H1 (cell line): ENCODE results near the gene STRN. TPM values are rescaled to one million over a fixed set of nuclear protein-coding genes. Genes with fewer than 3 reads are reported as not detected.

Experiments used
- CTCF ChIA-PET: fragments of 300-600 bp; sonication (Branson Sonifier 250); formaldehyde crosslinking; loops from one replicate; lab custom pipeline; 2021; ENCODE audit not compliant: partially characterized antibody; lab: Charles Lee
- POLR2A ChIA-PET: fragments of 300-600 bp; sonication (Branson Sonifier 250); formaldehyde crosslinking; loops from one replicate; lab custom pipeline; 2021; ENCODE audit warnings: inconsistent platforms; ENCODE audit not compliant: partially characterized antibody; lab: Charles Lee
- DNase-seq, 2 experiments: peaks; one replicate each; pipeline versions ENCODE4 v3.0.0 to v3.0.0-alpha.2; 2010 to 2022; ENCODE audit warnings: low spot score in 2 of 2, low read depth in 1 of 2, mixed read lengths in 1 of 2
- FAIRE-seq: peaks from 2 replicates; lab custom pipeline; 2011; peaks lifted over from hg19 to GRCh38; lab: Jason Lieb, UNC
- H2AFZ ChIP-seq: 2 replicates; pipeline ENCODE4 v1.8.1; 2012; ENCODE audit warnings: low read length, inconsistent platforms
- H2AK5ac ChIP-seq: 2 replicates; pipeline ENCODE4 v1.6.1; 2013; ENCODE audit warnings: low read depth, low read length
- H2BK120ac ChIP-seq: replicated peaks from 2 replicates; pipeline ENCODE3; 2013; ENCODE audit warnings: low read depth, low read length, inconsistent platforms
- H2BK12ac ChIP-seq: 2 replicates; pipeline ENCODE4 v1.6.1; 2013; ENCODE audit warnings: low read depth, low read length
- H2BK15ac ChIP-seq: 2 replicates; pipeline ENCODE4 v1.6.1; 2013; ENCODE audit warnings: low read length
- H2BK20ac ChIP-seq: 2 replicates; pipeline ENCODE4 v1.6.1; 2013; ENCODE audit warnings: low read length
- H2BK5ac ChIP-seq: 2 replicates; pipeline ENCODE4 v1.6.1; 2013; ENCODE audit warnings: low read depth, low read length
- H3K14ac ChIP-seq: 2 replicates; pipeline ENCODE4 v1.6.1; 2013; ENCODE audit warnings: inconsistent platforms; ENCODE audit not compliant: insufficient read length
- H3K18ac ChIP-seq: 2 replicates; pipeline ENCODE4 v1.6.1; 2013; ENCODE audit warnings: low read length; ENCODE audit errors: extremely low read depth
- H3K23ac ChIP-seq: 2 replicates; pipeline ENCODE4 v1.6.1; 2013; ENCODE audit warnings: inconsistent platforms; ENCODE audit not compliant: insufficient read length
- H3K23me2 ChIP-seq: 2 replicates; pipeline ENCODE4 v1.6.1; 2013; ENCODE audit warnings: low read depth, low read length
- H3K27ac ChIP-seq: 2 replicates; pipeline ENCODE4 v1.6.1; 2011; ENCODE audit warnings: low read depth, low read length, inconsistent platforms
- H3K27me3 ChIP-seq, 4 experiments: replicated peaks in 1 of 4; 1 replicate in 1 of 4; 2 replicates in 3 of 4; pipeline versions ENCODE4 v1.6.1 to v1.8.1; 2011 to 2013; ENCODE audit warnings: low read length in 3 of 4, mild to moderate bottlenecking in 3 of 4, inconsistent platforms in 2 of 4, mixed read lengths in 2 of 4, moderate library complexity in 1 of 4; ENCODE audit not compliant: control insufficient read depth in 3 of 4, insufficient read depth in 3 of 4; ENCODE audit errors: extremely low read depth in 1 of 4
- H3K36me3 ChIP-seq, 4 experiments: 2 replicates each; pipeline versions ENCODE4 v1.6.1 to v1.8.1; 2011 to 2013; ENCODE audit warnings: mild to moderate bottlenecking in 4 of 4, low read length in 3 of 4, moderate library complexity in 2 of 4, control low read depth in 1 of 4, inconsistent platforms in 1 of 4; ENCODE audit not compliant: insufficient read depth in 4 of 4, control insufficient read depth in 2 of 4
- H3K4ac ChIP-seq: replicated peaks from 2 replicates; pipeline ENCODE3; 2013; ENCODE audit warnings: low read length, low read depth, mixed read lengths, inconsistent platforms; ENCODE audit not compliant: insufficient read length
- H3K4me1 ChIP-seq, 4 experiments: replicated peaks in 1 of 4; 1 replicate in 1 of 4; 2 replicates in 3 of 4; pipeline versions ENCODE4 v1.6.1 to v1.8.1; 2011 to 2013; ENCODE audit warnings: low read length in 3 of 4, inconsistent platforms in 2 of 4, mixed read lengths in 1 of 4; ENCODE audit not compliant: insufficient read depth in 4 of 4, control insufficient read depth in 3 of 4
- H3K4me2 ChIP-seq, 2 experiments: 2 replicates each; pipeline versions ENCODE4 v1.6.1 to v1.8.1; 2011 to 2013; ENCODE audit warnings: low read depth in 2 of 2, low read length in 2 of 2, control low read depth in 1 of 2, inconsistent platforms in 1 of 2, mild to moderate bottlenecking in 1 of 2; ENCODE audit not compliant: insufficient read depth in 1 of 2
- H3K4me3 ChIP-seq, 4 experiments: fragments of 200-600, 300-600 bp in 1 of 4; sonication (generic), shearing (Covaris generic), sonication (Bioruptor Twin) in 1 of 4; 2 replicates each; pipeline versions ENCODE4 v1.5.1 to v1.8.1; 2011 to 2016; ENCODE audit warnings: low read length in 4 of 4, low read depth in 3 of 4, control low read depth in 2 of 4, inconsistent platforms in 2 of 4, mild to moderate bottlenecking in 2 of 4, mixed read lengths in 1 of 4, moderate library complexity in 1 of 4; ENCODE audit not compliant: insufficient read depth in 2 of 4; ENCODE audit errors: extremely low read depth in 1 of 4
- H3K56ac ChIP-seq: replicated peaks from 2 replicates; pipeline ENCODE3; 2013; ENCODE audit warnings: low read depth, mild to moderate bottlenecking, mixed read lengths, low read length, inconsistent platforms; ENCODE audit not compliant: insufficient read length
- H3K79me1 ChIP-seq: 2 replicates; pipeline ENCODE4 v1.6.1; 2013; ENCODE audit warnings: low read depth, low read length, control low read depth
- H3K79me2 ChIP-seq, 2 experiments: 2 replicates each; pipeline versions ENCODE4 v1.6.1 to v1.8.1; 2012 to 2013; ENCODE audit warnings: low read length in 2 of 2, mild to moderate bottlenecking in 2 of 2, inconsistent platforms in 1 of 2; ENCODE audit not compliant: insufficient read depth in 2 of 2, control insufficient read depth in 1 of 2
- H3K9ac ChIP-seq, 4 experiments: replicated peaks in 1 of 4; 1 replicate in 1 of 4; 2 replicates in 3 of 4; pipeline versions ENCODE4 v1.6.1 to v1.8.1; 2011 to 2013; ENCODE audit warnings: low read depth in 3 of 4, low read length in 3 of 4, control low read depth in 2 of 4, mild to moderate bottlenecking in 2 of 4, moderate library complexity in 2 of 4, inconsistent platforms in 1 of 4; ENCODE audit errors: extremely low read depth in 1 of 4
- H3K9me3 ChIP-seq, 2 experiments: 2 replicates each; pipeline versions ENCODE4 v1.6.1 to v1.8.1; 2012 to 2013; ENCODE audit warnings: mild to moderate bottlenecking in 2 of 2, moderate library complexity in 2 of 2, control low read depth in 1 of 2, inconsistent platforms in 1 of 2, low read depth in 1 of 2, low read length in 1 of 2, mixed read lengths in 1 of 2; ENCODE audit not compliant: insufficient read depth in 2 of 2
- H4K20me1 ChIP-seq, 2 experiments: replicated peaks in 1 of 2; 2 replicates each; pipeline versions ENCODE3 to v1.8.1; 2011 to 2013; ENCODE audit warnings: inconsistent platforms in 2 of 2, low read length in 2 of 2, mild to moderate bottlenecking in 1 of 2; ENCODE audit not compliant: insufficient read depth in 2 of 2, control insufficient read depth in 1 of 2
- H4K5ac ChIP-seq: 2 replicates; pipeline ENCODE4 v1.6.1; 2013; ENCODE audit warnings: low read length, low read depth, mixed read lengths, inconsistent platforms; ENCODE audit not compliant: insufficient read length
- H4K8ac ChIP-seq: 2 replicates; pipeline ENCODE4 v1.8.0; 2013; ENCODE audit warnings: mild to moderate bottlenecking, moderate library complexity, low read length, inconsistent platforms; ENCODE audit not compliant: insufficient read depth; ENCODE audit errors: extremely low read depth
- H4K91ac ChIP-seq: replicated peaks from 2 replicates; pipeline ENCODE3; 2013; ENCODE audit warnings: low read length, mixed read lengths, inconsistent platforms; ENCODE audit not compliant: insufficient read length
- ATF3 ChIP-seq: IDR thresholded peaks from 2 replicates; pipeline ENCODE4 v1.6.1; 2011; ENCODE audit warnings: low read depth, mild to moderate bottlenecking, low read length; ENCODE audit not compliant: insufficient read depth
- BRCA1 ChIP-seq: IDR thresholded peaks from 2 replicates; pipeline ENCODE4 v1.6.1; 2012; ENCODE audit warnings: low read depth, low read length, improper control_type of control experiment
- CHD2 ChIP-seq: IDR thresholded peaks from 2 replicates; pipeline ENCODE4 v1.6.1; 2012; ENCODE audit warnings: low read length, improper control_type of control experiment
- FOSL1 ChIP-seq: IDR thresholded peaks from 2 replicates; pipeline ENCODE4 v1.6.1; 2011; ENCODE audit warnings: mild to moderate bottlenecking, low read depth, low read length, moderate library complexity; ENCODE audit not compliant: insufficient read depth
- GTF2F1 ChIP-seq: IDR thresholded peaks from 2 replicates; pipeline ENCODE4 v1.6.1; 2012; ENCODE audit warnings: low read depth, low read length, improper control_type of control experiment, borderline replicate concordance
- JUND ChIP-seq: IDR thresholded peaks from 2 replicates; pipeline ENCODE4 v1.6.1; 2011; ENCODE audit warnings: mild to moderate bottlenecking, improper control_type of control experiment, low read length
- KDM4A ChIP-seq: IDR thresholded peaks from one replicate; pipeline ENCODE4 v1.7.1; 2012; ENCODE audit warnings: low read depth, mild to moderate bottlenecking, moderate library complexity, low read length, inconsistent platforms; ENCODE audit not compliant: severe bottlenecking
- POU5F1 ChIP-seq: IDR thresholded peaks from 2 replicates; pipeline ENCODE4 v1.6.1; 2011; ENCODE audit warnings: low read depth, mild to moderate bottlenecking, low read length, moderate library complexity
- SUZ12 ChIP-seq: fragments of 200-600 bp; sonication (generic); IDR thresholded peaks from 2 replicates; pipeline ENCODE4 v1.6.1; 2012; ENCODE audit warnings: mild to moderate bottlenecking, inconsistent platforms, low read length, moderate library complexity, mixed read lengths
- TCF12 ChIP-seq: IDR thresholded peaks from 2 replicates; pipeline ENCODE4 v1.6.1; 2011; ENCODE audit warnings: low read depth, mild to moderate bottlenecking, low read length
- USF2 ChIP-seq: IDR thresholded peaks from 2 replicates; pipeline ENCODE4 v1.6.1; 2011; ENCODE audit warnings: low read length, improper control_type of control experiment
- YY1 ChIP-seq: IDR thresholded peaks from 2 replicates; pipeline ENCODE4 v1.6.1; 2011; ENCODE audit warnings: low read depth, mild to moderate bottlenecking, low read length
- ZNF274 ChIP-seq: IDR thresholded peaks from 2 replicates; pipeline ENCODE4 v1.7.0; 2012; ENCODE audit warnings: low read length, borderline replicate concordance; ENCODE audit errors: extremely low read depth
- WGBS, 2 experiments: shearing (Covaris generic) in 1 of 2; methylation state at CpG; one replicate each; pipeline versions ENCODE4 v1.1.6 to v1.1.7; 2013 to 2015; ENCODE audit warnings: low lambda C conversion rate in 2 of 2, mixed read lengths in 2 of 2, inconsistent platforms in 1 of 2, low coverage in 1 of 2, missing lambda C conversion rate in 1 of 2; ENCODE audit not compliant: insufficient replicate concordance in 2 of 2, insufficient coverage in 1 of 2, insufficient read length in 1 of 2; ENCODE audit errors: extremely low coverage in 1 of 2, missing lambda C conversion rate in 1 of 2; 5-methylcytosine and 5-hydroxymethylcytosine counted together
- polyA plus RNA-seq, 7 experiments: library from polyadenylated mRNA; depleted of rRNA in 3 of 7; stranded (reverse) in 5 of 7; unstranded in 2 of 7; fragments of >200 nt in 5 of 7; fragments of 200-250 nt in 2 of 7; gene quantifications; 1 replicate in 5 of 7; 2 replicates in 1 of 7; 4 replicates in 1 of 7; pipeline versions ENCODE4 v1.2.1 to v1.2.3, GENCODE V29; 2011 to 2013; ENCODE audit warnings: missing spikeins in 2 of 7, mixed read lengths in 2 of 7
- total RNA-seq: library from RNA; stranded (reverse); fragmentation: NEBNext Ultra II Directional; extraction: Animal tissue kit (Norgen Biotek cat#: 25700); gene quantifications from 2 replicates; pipeline ENCODE4 v1.2.1, GENCODE V29; 2021

STRN gene
- total and polyA plus RNA-seq, 2 of the 8 experiments (the other 6 are each of a cell fraction or from before 2014, with no cell fraction given), result 8.3 to 47.0 TPM

GRCh38 chr2:37011130-37011529 lies 44.8 kb upstream of the STRN start:
- WGBS, 2 experiments, result 91% methylated on average over 5 of the region's 5 CpGs; no CpG with 5 or more reads in 1 of the 2 experiments
- Histone ChIP-seq H4K8ac (no peak overlapping the region), H3K4me2 (no peak overlapping the region), H2BK15ac (no peak overlapping the region), H2BK20ac (no peak overlapping the region), H3K56ac (no peak overlapping the region), H3K4me3 (no peak overlapping the region), H3K79me2 (no peaks in the 10 kb centered on the region), H4K91ac (no peak overlapping the region), H2AFZ (no peak overlapping the region), H3K79me1 (no peaks in the 10 kb centered on the region), H4K5ac (no peak overlapping the region), H3K18ac (no peak overlapping the region), H3K9ac (no peak overlapping the region; a peak in 1 of 7 replicates), H3K9me3 (no peaks in the 10 kb centered on the region), H2BK5ac (0 out of 2 replicates have a peak overlapping the region, but pooled peaks have one; percentile 38), H3K4me1 (no peaks in the 10 kb centered on the region), H2BK120ac (no peak overlapping the region), H3K14ac (no peak overlapping the region), H4K20me1 (no peaks in the 10 kb centered on the region), H3K27ac (no peak overlapping the region), H3K27me3 (no peaks in the 10 kb centered on the region), H2BK12ac (no peak overlapping the region), H3K23ac (no peak overlapping the region), H3K36me3 (peaks cover 0 to 8% (median 2%) of the 10 kb centered on the region in 4 experiments; a peak in 4 of 8 replicates), H2AK5ac (no peak overlapping the region), H3K23me2 (no peaks in the 10 kb centered on the region), H3K4ac (no peak overlapping the region)
- no peak for FAIRE-seq
- ChIA-PET CTCF (no interaction called here), POLR2A (no interaction called here)
- no peak for DNase-seq
- no peak for TF ChIP-seq ZNF274
- TF ChIP-seq FOSL1, result no peak
- no peak for TF ChIP-seq GTF2F1
- no peak for TF ChIP-seq TCF12
- TF ChIP-seq POU5F1, result no peak
- no peak for TF ChIP-seq USF2
- no peak for TF ChIP-seq CHD2
- TF ChIP-seq BRCA1, result no peak
- TF ChIP-seq ATF3, result no peak
- TF ChIP-seq JUND, result no peak
- no peak for TF ChIP-seq YY1
- TF ChIP-seq KDM4A, result no peak
- no peak for TF ChIP-seq SUZ12
